Lower leg skin (tissue), 3 donors: ENCODE measurements around the gene DRD4.

Experiments
- CTCF ChIP-seq, 3 donors: fragments of 450-650 bp; IDR thresholded peaks; one replicate each; pipeline ENCODE4 v1.5.1; 2016; ENCODE audit warnings: antibody characterized with exemption in 3 of 3, mild to moderate bottlenecking in 3 of 3, moderate library complexity in 2 of 3
- POLR2A ChIP-seq, 2 donors: fragments of 450-650 bp; IDR thresholded peaks; one replicate each; pipeline ENCODE4 v1.6.1; 2016 to 2017; ENCODE audit warnings: antibody characterized with exemption in 2 of 2, mild to moderate bottlenecking in 1 of 2, moderate library complexity in 1 of 2

- TF ChIP-seq CTCF (IDR thresholded peaks at IDR 0.05) (no peak), POLR2A (IDR thresholded peaks at IDR 0.05) (no peak)
Observed at GRCh38 chr11:590997-591396, 46.1 kb upstream of the DRD4 start.
